ENCODE data around the gene MAP1LC3C.

The MAP1LC3C gene

DNA sequence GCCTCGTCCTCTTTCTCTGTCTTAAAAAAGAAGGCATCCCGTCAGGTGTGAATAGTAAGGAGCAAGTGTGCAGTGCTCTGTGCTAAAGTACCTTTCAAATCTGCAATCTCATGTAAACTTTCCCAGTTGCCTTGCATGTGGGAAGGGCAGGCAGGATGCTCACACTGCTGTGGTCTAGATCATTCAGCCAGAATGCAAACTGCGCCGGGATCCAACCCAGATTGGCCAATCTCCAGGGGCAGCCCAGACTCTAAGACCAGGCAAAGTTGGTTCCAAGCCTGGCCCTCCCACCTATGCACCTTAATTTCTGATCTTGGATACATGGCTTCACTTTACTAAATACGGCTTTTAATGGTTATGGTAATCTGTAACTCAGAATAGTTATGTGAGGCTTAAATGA, 3.2 kb upstream of the MAP1LC3C start:
- H3K4ac ChIP-seq (ENCODE audit: low read depth, low read length): no peak overlapping the region
- H3K79me1 ChIP-seq (ENCODE audit: low read length): no peaks in the 10 kb centered on the region
- H2BK5ac ChIP-seq (ENCODE audit: low read depth, low read length, poor library complexity): no peak overlapping the region
- WGBS (ENCODE audit: extremely low coverage, insufficient coverage, insufficient read length): no CpG with 5 or more reads among the region's 5 CpGs
- no peak overlapping the region for H4K8ac ChIP-seq (ENCODE audit: low read depth, low read length)
- H4K12ac ChIP-seq (ENCODE audit: low read depth, low read length): no peak overlapping the region
- no peak overlapping the region for H3K4me3 ChIP-seq (ENCODE audit: low read depth, low read length)
- no peak overlapping the region for H2BK120ac ChIP-seq (ENCODE audit: insufficient read depth, low read length, poor library complexity)
- no peaks in the 10 kb centered on the region for H3K79me2 ChIP-seq (ENCODE audit: control insufficient read depth, insufficient read depth, low read length, poor library complexity)
- H2AFZ ChIP-seq (ENCODE audit: insufficient read depth, low read length, poor library complexity): no peak overlapping the region
- no peaks in the 10 kb centered on the region for H3K36me3 ChIP-seq (ENCODE audit: control insufficient read depth in 1 of 2, insufficient read depth in 2 of 2, low read length in 2 of 2)
- peaks cover 2% of the 10 kb centered on the region for H3K9me3 ChIP-seq (ENCODE audit: insufficient read depth, low read depth, low read length)
- no peak overlapping the region for H4K91ac ChIP-seq (ENCODE audit: low read depth, low read length)
- H2AK5ac ChIP-seq (ENCODE audit: low read length): no peak overlapping the region
- no peak for DNase-seq
- H3K27me3 ChIP-seq (ENCODE audit: insufficient read depth, low read length): no peaks in the 10 kb centered on the region
- H3K27ac ChIP-seq (ENCODE audit: low read depth, low read length): no peak overlapping the region
- H3K9ac ChIP-seq (ENCODE audit: low read length): no peak overlapping the region
- peaks cover 7 to 18% of the 10 kb centered on the region in 2 experiments for H3K4me1 ChIP-seq (ENCODE audit: control insufficient read depth in 1 of 2, insufficient read depth in 2 of 2, low read length in 2 of 2)
- no peak overlapping the region for H3K23ac ChIP-seq (ENCODE audit: low read length)
- H2BK12ac ChIP-seq (ENCODE audit: low read length): no peak overlapping the region
- H3K14ac ChIP-seq (ENCODE audit: low read length): no peak overlapping the region
- no peak overlapping the region for H3K4me2 ChIP-seq (ENCODE audit: low read length)
- no peak overlapping the region for H3K18ac ChIP-seq (ENCODE audit: low read length)

DNA sequence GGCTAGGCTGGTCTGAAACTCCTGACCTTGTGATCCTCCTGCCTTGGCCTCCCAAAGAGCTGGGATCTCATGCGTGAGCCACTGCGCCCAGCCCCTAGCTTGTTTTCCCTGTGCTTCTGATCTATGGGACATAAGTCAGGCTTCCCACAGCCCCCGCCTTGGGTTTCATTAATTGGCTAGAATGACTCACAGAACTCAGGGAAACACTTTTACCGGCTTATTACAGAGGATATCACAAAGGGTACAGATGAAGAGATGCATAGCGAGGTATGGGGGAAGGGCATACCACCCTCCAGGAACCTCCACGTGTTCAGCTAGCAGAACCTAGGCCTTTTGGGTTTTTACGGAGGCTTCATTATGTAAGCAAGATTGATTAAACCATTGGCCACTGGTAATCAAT, 1.5 kb upstream of the MAP1LC3C start:
- Histone ChIP-seq H3K36me3 (ENCODE audit: control insufficient read depth in 1 of 2, insufficient read depth in 2 of 2, low read length in 2 of 2) (no peaks in the 10 kb centered on the region), H3K9me3 (ENCODE audit: insufficient read depth, low read depth, low read length) (peaks cover 2% of the 10 kb centered on the region), H2BK5ac (ENCODE audit: low read depth, low read length, poor library complexity) (no peak overlapping the region), H4K91ac (ENCODE audit: low read depth, low read length) (peak overlapping the region; percentile 17), H3K79me1 (ENCODE audit: low read length) (no peaks in the 10 kb centered on the region), H3K14ac (ENCODE audit: low read length) (no peak overlapping the region), H3K79me2 (ENCODE audit: control insufficient read depth, insufficient read depth, low read length, poor library complexity) (no peaks in the 10 kb centered on the region), H3K18ac (ENCODE audit: low read length) (no peak overlapping the region), H3K27ac (ENCODE audit: low read depth, low read length) (no peak overlapping the region), H2AK5ac (ENCODE audit: low read length) (no peak overlapping the region), H4K12ac (ENCODE audit: low read depth, low read length) (no peak overlapping the region), H3K4ac (ENCODE audit: low read depth, low read length) (no peak overlapping the region), H2AFZ (ENCODE audit: insufficient read depth, low read length, poor library complexity) (no peak overlapping the region), H3K4me3 (ENCODE audit: low read depth, low read length) (no peak overlapping the region), H3K27me3 (ENCODE audit: insufficient read depth, low read length) (no peaks in the 10 kb centered on the region), H3K4me1 (ENCODE audit: control insufficient read depth in 1 of 2, insufficient read depth in 2 of 2, low read length in 2 of 2) (peaks cover 7 to 12% of the 10 kb centered on the region in 2 experiments), H4K8ac (ENCODE audit: low read depth, low read length) (no peak overlapping the region), H3K4me2 (ENCODE audit: low read length) (no peak overlapping the region), H3K9ac (ENCODE audit: low read length) (no peak overlapping the region), H2BK12ac (ENCODE audit: low read length) (no peak overlapping the region), H2BK120ac (ENCODE audit: insufficient read depth, low read length, poor library complexity) (no peak overlapping the region), H3K23ac (ENCODE audit: low read length) (no peak overlapping the region)
- DNase-seq: no peak
- no CpG with 5 or more reads among the region's 7 CpGs for WGBS (ENCODE audit: extremely low coverage, insufficient coverage, insufficient read length)

DNA sequence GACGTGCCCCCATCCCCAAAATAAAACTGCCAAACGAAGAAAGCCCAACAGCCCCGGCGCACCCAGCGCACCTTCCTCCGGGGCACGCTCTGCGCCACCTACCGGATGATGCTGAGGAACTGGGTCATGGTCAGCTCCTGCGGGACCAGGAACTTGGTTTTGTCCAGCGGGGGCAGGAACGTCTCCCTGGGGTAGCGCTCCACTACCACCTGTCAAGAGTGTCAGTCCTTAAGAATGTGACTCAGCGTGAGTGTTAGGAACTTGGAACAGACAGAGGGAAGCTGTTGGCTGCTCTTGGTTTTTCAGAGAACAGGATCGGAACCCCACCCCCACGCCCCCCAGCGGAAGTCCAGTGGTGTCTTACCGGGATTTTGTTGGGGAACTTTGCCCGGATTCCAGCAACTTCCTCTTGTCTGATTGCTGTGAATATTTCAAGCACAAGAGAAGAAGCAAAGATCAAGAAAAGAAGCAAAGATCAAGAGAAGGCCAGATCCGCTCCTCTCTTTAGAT, 431 bp downstream of the MAP1LC3C start:
- Histone ChIP-seq H3K4me1 (ENCODE audit: control insufficient read depth in 1 of 2, insufficient read depth in 2 of 2, low read length in 2 of 2) (peaks cover 7 to 10% of the 10 kb centered on the region in 2 experiments), H2BK5ac (ENCODE audit: low read depth, low read length, poor library complexity) (no peak overlapping the region), H4K12ac (ENCODE audit: low read depth, low read length) (peak overlapping the region; percentile 28), H2AFZ (ENCODE audit: insufficient read depth, low read length, poor library complexity) (peak overlapping the region; percentile 23), H3K4me3 (ENCODE audit: low read depth, low read length) (no peak overlapping the region), H4K91ac (ENCODE audit: low read depth, low read length) (no peak overlapping the region), H3K79me2 (ENCODE audit: control insufficient read depth, insufficient read depth, low read length, poor library complexity) (no peaks in the 10 kb centered on the region), H4K8ac (ENCODE audit: low read depth, low read length) (no peak overlapping the region), H3K36me3 (ENCODE audit: control insufficient read depth in 1 of 2, insufficient read depth in 2 of 2, low read length in 2 of 2) (no peaks in the 10 kb centered on the region), H3K79me1 (ENCODE audit: low read length) (no peaks in the 10 kb centered on the region), H3K4me2 (ENCODE audit: low read length) (peak overlapping the region; percentile 54), H3K27me3 (ENCODE audit: insufficient read depth, low read length) (no peaks in the 10 kb centered on the region), H2BK12ac (ENCODE audit: low read length) (no peak overlapping the region), H2AK5ac (ENCODE audit: low read length) (no peak overlapping the region), H3K23ac (ENCODE audit: low read length) (no peak overlapping the region), H3K14ac (ENCODE audit: low read length) (no peak overlapping the region), H3K27ac (ENCODE audit: low read depth, low read length) (no peak overlapping the region), H3K9ac (ENCODE audit: low read length) (no peak overlapping the region), H3K4ac (ENCODE audit: low read depth, low read length) (no peak overlapping the region), H3K9me3 (ENCODE audit: insufficient read depth, low read depth, low read length) (peaks cover 2% of the 10 kb centered on the region), H3K18ac (ENCODE audit: low read length) (no peak overlapping the region), H2BK120ac (ENCODE audit: insufficient read depth, low read length, poor library complexity) (no peak overlapping the region)
- peak; percentile 93 for DNase-seq
- no CpG with 5 or more reads among the region's 20 CpGs for WGBS (ENCODE audit: extremely low coverage, insufficient coverage, insufficient read length)

DNA sequence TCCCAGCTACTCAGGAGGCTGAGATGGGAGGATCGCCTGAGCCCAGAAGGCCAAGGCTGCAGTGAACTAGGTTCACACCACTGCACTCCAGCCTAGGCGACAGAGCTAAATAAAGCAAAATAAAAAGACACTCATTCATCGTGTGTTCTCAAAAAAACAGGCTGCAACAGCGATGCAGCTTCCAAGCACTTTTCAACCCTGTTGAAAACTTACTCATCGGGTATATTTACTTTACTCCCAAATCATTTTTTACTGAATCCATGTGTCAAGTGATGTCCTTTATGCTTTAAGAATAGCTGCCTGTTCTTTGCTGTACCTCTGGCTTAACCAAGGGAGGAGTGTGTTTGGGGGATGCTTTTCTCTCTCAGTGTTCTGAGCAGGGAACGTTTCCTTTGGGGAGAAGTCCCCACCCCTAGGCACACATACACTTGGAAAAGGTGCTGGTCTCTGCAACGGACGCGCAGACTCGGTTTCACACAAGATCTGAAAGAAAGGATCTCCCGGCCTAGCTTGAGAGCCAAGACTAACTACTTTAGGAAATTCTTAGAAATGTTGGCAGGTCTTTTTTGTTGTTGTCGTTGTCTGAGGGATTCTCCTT, 1.4 kb downstream of the MAP1LC3C start:
- H4K8ac ChIP-seq (ENCODE audit: low read depth, low read length): no peak overlapping the region
- H3K79me1 ChIP-seq (ENCODE audit: low read length): no peaks in the 10 kb centered on the region
- no peak overlapping the region for H3K4me3 ChIP-seq (ENCODE audit: low read depth, low read length)
- H3K14ac ChIP-seq (ENCODE audit: low read length): no peak overlapping the region
- H3K4me1 ChIP-seq (ENCODE audit: control insufficient read depth in 1 of 2, insufficient read depth in 2 of 2, low read length in 2 of 2): peaks cover 7 to 10% of the 10 kb centered on the region in 2 experiments
- no peak overlapping the region for H2BK12ac ChIP-seq (ENCODE audit: low read length)
- peak overlapping the region; percentile 19 for H2AFZ ChIP-seq (ENCODE audit: insufficient read depth, low read length, poor library complexity)
- WGBS (ENCODE audit: extremely low coverage, insufficient coverage, insufficient read length): no CpG with 5 or more reads among the region's 12 CpGs
- no peak overlapping the region for H2BK120ac ChIP-seq (ENCODE audit: insufficient read depth, low read length, poor library complexity)
- no peak overlapping the region for H3K18ac ChIP-seq (ENCODE audit: low read length)
- no peak overlapping the region for H3K27ac ChIP-seq (ENCODE audit: low read depth, low read length)
- DNase-seq: no peak
- no peaks in the 10 kb centered on the region for H3K27me3 ChIP-seq (ENCODE audit: insufficient read depth, low read length)
- H3K36me3 ChIP-seq (ENCODE audit: control insufficient read depth in 1 of 2, insufficient read depth in 2 of 2, low read length in 2 of 2): no peaks in the 10 kb centered on the region
- H2AK5ac ChIP-seq (ENCODE audit: low read length): no peak overlapping the region
- no peak overlapping the region for H3K4me2 ChIP-seq (ENCODE audit: low read length)
- H3K23ac ChIP-seq (ENCODE audit: low read length): no peak overlapping the region
- no peaks in the 10 kb centered on the region for H3K79me2 ChIP-seq (ENCODE audit: control insufficient read depth, insufficient read depth, low read length, poor library complexity)
- H3K4ac ChIP-seq (ENCODE audit: low read depth, low read length): no peak overlapping the region
- H2BK5ac ChIP-seq (ENCODE audit: low read depth, low read length, poor library complexity): no peak overlapping the region
- no peak overlapping the region for H4K12ac ChIP-seq (ENCODE audit: low read depth, low read length)
- H4K91ac ChIP-seq (ENCODE audit: low read depth, low read length): no peak overlapping the region
- no peak overlapping the region for H3K9ac ChIP-seq (ENCODE audit: low read length)
- H3K9me3 ChIP-seq (ENCODE audit: insufficient read depth, low read depth, low read length): peaks cover 2% of the 10 kb centered on the region
